HG03175 (cell line): ENCODE measurements around the gene SESN3.

ENCODE experiments used
- ATAC-seq: cut with Tn5 transposase; IDR thresholded peaks from one replicate; pipeline ENCODE4 v1.9.1; 2021; ENCODE audit warnings: mild to moderate bottlenecking, moderate library complexity; ENCODE audit not compliant: unreplicated experiment

SESN3 gene

GRCh38 chr11:95128602-95129001, 102.4 kb downstream of the SESN3 start:
- no peak for ATAC-seq

- no peak for ATAC-seq
Observed at GRCh38 chr11:95123556-95123955, 107.4 kb downstream of the SESN3 start.

- no peak for ATAC-seq
Observed at GRCh38 chr11:95121698-95122097, 109.3 kb downstream of the SESN3 start.

DNA sequence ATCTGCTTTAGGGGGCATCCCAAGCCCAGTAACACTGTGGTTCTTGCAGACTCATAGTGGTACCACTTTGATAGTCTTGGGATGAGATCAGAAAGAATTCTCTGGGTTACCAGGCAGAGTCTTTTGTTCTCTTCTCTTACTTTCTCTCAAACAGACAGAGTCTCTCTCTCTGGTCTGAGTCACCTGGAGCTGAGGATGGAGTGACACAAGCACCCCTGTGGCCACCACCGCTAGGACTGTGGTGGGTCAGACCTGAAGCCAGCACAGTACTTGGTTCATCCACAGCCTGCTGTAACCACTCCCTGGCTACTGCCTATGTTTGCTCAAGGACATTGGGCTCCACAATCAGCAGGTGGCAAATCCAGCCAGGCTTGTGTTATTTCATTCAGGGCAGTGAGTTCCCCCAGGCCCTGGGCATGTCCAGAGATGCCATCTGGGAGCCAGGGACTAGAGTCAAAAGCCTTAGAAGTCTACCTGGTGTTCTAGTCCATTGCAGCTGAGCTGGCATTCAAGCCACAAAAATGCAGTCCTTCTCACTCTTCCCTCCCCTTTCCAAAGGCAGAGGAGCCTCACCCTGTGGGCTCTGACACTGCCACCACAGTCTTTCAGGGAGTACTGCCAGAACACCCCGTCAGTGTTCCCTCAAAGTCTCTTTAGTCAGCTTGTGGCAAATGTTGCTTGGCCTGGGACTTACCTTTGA, 111.5 kb downstream of the SESN3 start:
- no peak for ATAC-seq

- ATAC-seq = no peak
Observed at GRCh38 chr11:95115597-95115996, 115.4 kb downstream of the SESN3 start.
